ENCODE data around the gene MYO9B. TPM values are rescaled to one million over a fixed set of nuclear protein-coding genes. Genes with fewer than 3 reads are reported as not detected.

Gene MYO9B
- total RNA-seq, 1 experiment from 2014 or later, result 68.3 TPM

- H4K20me1 ChIP-seq (ENCODE audit: low read length), result no peaks in the 10 kb centered on the region
- no peaks in the 10 kb centered on the region for H3F3A ChIP-seq (ENCODE audit: low read length, unreplicated experiment)
- TSS peak; percentile 31 for BruUV-seq (replicated peaks)
- ATAC-seq, result no peak
- CTCF ChIA-PET, result no interaction called here
- TF ChIP-seq EZH2 (IDR thresholded peaks at IDR 0.05; ENCODE audit: low read length, unreplicated experiment) (no peak), CTCF (conservative IDR thresholded peaks at IDR 0.05; ENCODE audit: low read depth, low read length) (no peak), EZH2phosphoT487 (IDR thresholded peaks at IDR 0.05; ENCODE audit: borderline replicate concordance, low read length) (no peak)
- no peak overlapping the region for H2AFZ ChIP-seq (ENCODE audit: low read length)
- H3K9ac ChIP-seq (ENCODE audit: low read length), result no peak overlapping the region
- no peak overlapping the region for H3K4me2 ChIP-seq (ENCODE audit: low read length)
- no peak overlapping the region for H3K27ac ChIP-seq (ENCODE audit: low read length)
- DNase-seq, result no peak
- intact Hi-C loops (cut with micrococcal nuclease), result no loop called here
- no peaks in the 10 kb centered on the region for H3K4me1 ChIP-seq (ENCODE audit: insufficient read depth, low read length)
- no peaks in the 10 kb centered on the region for H3K9me3 ChIP-seq (ENCODE audit: low read length)
- POLR2A ChIA-PET (ENCODE audit: unreplicated experiment), result no interaction called here
- no peaks in the 10 kb centered on the region for H3K27me3 ChIP-seq (ENCODE audit: low read length)
- H3K79me2 ChIP-seq (ENCODE audit: low read length), result no peaks in the 10 kb centered on the region
- H3K9me2 ChIP-seq (replicated peaks; ENCODE audit: low read length), result no peaks in the 10 kb centered on the region
- H3K4me3 ChIP-seq (ENCODE audit: low read length), result no peak overlapping the region
- peaks cover 29% of the 10 kb centered on the region for H3K36me3 ChIP-seq (ENCODE audit: low read depth, low read length)
Measured at GRCh38 chr19:17162580-17162979, 87.0 kb downstream of the MYO9B start.

GRCh38 chr19:17163652-17164051 is 88.1 kb downstream of the MYO9B start:
- H3K9me2 ChIP-seq (replicated peaks; ENCODE audit: low read length), result no peaks in the 10 kb centered on the region
- no peak overlapping the region for H2AFZ ChIP-seq (ENCODE audit: low read length)
- ChIA-PET POLR2A (ENCODE audit: unreplicated experiment) (no interaction called here), CTCF (no interaction called here)
- H3K4me3 ChIP-seq (ENCODE audit: low read length), result no peak overlapping the region
- H3K9ac ChIP-seq (ENCODE audit: low read length), result no peak overlapping the region
- H3K4me1 ChIP-seq (ENCODE audit: insufficient read depth, low read length), result no peaks in the 10 kb centered on the region
- H4K20me1 ChIP-seq (ENCODE audit: low read length), result no peaks in the 10 kb centered on the region
- TF ChIP-seq EZH2phosphoT487 (IDR thresholded peaks at IDR 0.05; ENCODE audit: borderline replicate concordance, low read length) (no peak), EZH2 (IDR thresholded peaks at IDR 0.05; ENCODE audit: low read length, unreplicated experiment) (no peak), CTCF (conservative IDR thresholded peaks at IDR 0.05; ENCODE audit: low read depth, low read length) (no peak)
- BruUV-seq (replicated peaks), result no TSS peak
- H3K4me2 ChIP-seq (ENCODE audit: low read length), result no peak overlapping the region
- ATAC-seq (no peak), DNase-seq (no peak)
- no peaks in the 10 kb centered on the region for H3K79me2 ChIP-seq (ENCODE audit: low read length)
- no peaks in the 10 kb centered on the region for H3K9me3 ChIP-seq (ENCODE audit: low read length)
- H3F3A ChIP-seq (ENCODE audit: low read length, unreplicated experiment), result no peaks in the 10 kb centered on the region
- H3K27me3 ChIP-seq (ENCODE audit: low read length), result no peaks in the 10 kb centered on the region
- intact Hi-C loops (cut with micrococcal nuclease), result no loop called here
- no peak overlapping the region for H3K27ac ChIP-seq (ENCODE audit: low read length)
- peaks cover 38% of the 10 kb centered on the region for H3K36me3 ChIP-seq (ENCODE audit: low read depth, low read length)

GRCh38 chr19:17164639-17165038 is 89.1 kb downstream of the MYO9B start:
- Histone ChIP-seq H3K4me1 (ENCODE audit: insufficient read depth, low read length) (no peaks in the 10 kb centered on the region), H3K79me2 (ENCODE audit: low read length) (no peaks in the 10 kb centered on the region), H3K36me3 (ENCODE audit: low read depth, low read length) (peaks cover 40% of the 10 kb centered on the region), H3K9ac (ENCODE audit: low read length) (no peak overlapping the region), H3K4me2 (ENCODE audit: low read length) (no peak overlapping the region), H4K20me1 (ENCODE audit: low read length) (no peaks in the 10 kb centered on the region), H3K4me3 (ENCODE audit: low read length) (no peak overlapping the region), H3K9me2 (replicated peaks; ENCODE audit: low read length) (no peaks in the 10 kb centered on the region), H3K27ac (ENCODE audit: low read length) (no peak overlapping the region), H3K9me3 (ENCODE audit: low read length) (no peaks in the 10 kb centered on the region), H3F3A (ENCODE audit: low read length, unreplicated experiment) (no peaks in the 10 kb centered on the region), H3K27me3 (ENCODE audit: low read length) (no peaks in the 10 kb centered on the region), H2AFZ (ENCODE audit: low read length) (no peak overlapping the region)
- ChIA-PET POLR2A (ENCODE audit: unreplicated experiment) (no interaction called here), CTCF (no interaction called here)
- TF ChIP-seq EZH2 (IDR thresholded peaks at IDR 0.05; ENCODE audit: low read length, unreplicated experiment) (no peak), EZH2phosphoT487 (IDR thresholded peaks at IDR 0.05; ENCODE audit: borderline replicate concordance, low read length) (no peak), CTCF (conservative IDR thresholded peaks at IDR 0.05; ENCODE audit: low read depth, low read length) (no peak)
- intact Hi-C loops (cut with micrococcal nuclease), result no loop called here
- DNase-seq (no peak), ATAC-seq (no peak)
- no TSS peak for BruUV-seq (replicated peaks)
